Right lobe of liver (tissue), 6 donors: ENCODE results near the gene FER. TPM values are rescaled to one million over a fixed set of nuclear protein-coding genes. Genes with fewer than 3 reads are reported as not detected.
"Not testable (repeated sequence)": the region's sequence is repeated elsewhere in the genome, so short reads cannot be mapped to it uniquely, and the experiment has no call there.

Experiments
- ATAC-seq, 4 donors: fragments of 200-7000 bp; cut with Tn5 transposase; one replicate each; pipeline ENCODE4 v1.9.1; 2020; ENCODE audit warnings: mild to moderate bottlenecking in 4 of 4, moderate library complexity in 4 of 4
- DNase-seq, 3 donors: peaks; one replicate each; pipeline ENCODE4 v3.0.0-alpha.2; 2020
- H3K27ac ChIP-seq, 3 donors: fragments of 200-600 bp; one replicate each; pipeline ENCODE4 v1.8.0; 2022
- H3K27me3 ChIP-seq, 2 donors: fragments of 200-600 bp; one replicate each; pipeline ENCODE4 v1.8.0; 2022
- H3K36me3 ChIP-seq, 4 donors: fragments of 200-600 bp; sonication (generic) in 1 of 4; one replicate each; pipeline versions ENCODE4 v1.5.1 to v1.8.0; 2017 to 2022; ENCODE audit warnings: control low read depth in 1 of 4
- H3K4me1 ChIP-seq, 4 donors: fragments of 200-600 bp; sonication (generic) in 1 of 4; one replicate each; pipeline versions ENCODE4 v1.5.1 to v1.8.0; 2017 to 2022; ENCODE audit warnings: control low read depth in 1 of 4
- H3K4me3 ChIP-seq, 3 donors: fragments of 200-600 bp; one replicate each; pipeline ENCODE4 v1.8.0; 2022
- H3K9me3 ChIP-seq, 4 donors: fragments of 200-600 bp; sonication (generic) in 1 of 4; one replicate each; pipeline versions ENCODE4 v1.5.1 to v1.8.0; 2017 to 2022; ENCODE audit warnings: control low read depth in 1 of 4
- CTCF ChIP-seq, 4 donors: fragments of 200-600 bp in 3 of 4; fragments of 450-650 bp in 1 of 4; IDR thresholded peaks; one replicate each; pipeline versions ENCODE4 v1.5.1 to v1.8.0; 2016 to 2022; ENCODE audit warnings: antibody characterized with exemption in 4 of 4, mild to moderate bottlenecking in 2 of 4
- POLR2A ChIP-seq: fragments of 450-650 bp; IDR thresholded peaks from one replicate; pipeline ENCODE4 v1.6.1; 2017; ENCODE audit warnings: antibody characterized with exemption, mild to moderate bottlenecking
- WGBS: methylation state at CpG from one replicate; pipeline ENCODE4 v1.1.6; 2018; ENCODE audit warnings: low coverage, low lambda C conversion rate; ENCODE audit not compliant: insufficient coverage; ENCODE audit errors: missing lambda C conversion rate; 5-methylcytosine and 5-hydroxymethylcytosine counted together
- intact Hi-C, 2 donors: fragments of 100-400 bp; cut with DNase I; formaldehyde crosslinking; loops; one replicate each; pipeline versions ENCODE4 v1.11.2 to v1.14.1; 2022
- total RNA-seq, 6 experiments: library from RNA; depleted of rRNA in 2 of 6; stranded (reverse); fragments of >200 nt in 2 of 6; fragmentation: NEBNext Ultra II Directional in 3 of 6; extraction: Animal tissue kit (Norgen Biotek cat#: 25700) in 3 of 6; gene quantifications; one replicate each; pipeline versions ENCODE4 v1.1.0 to v1.2.4, GENCODE V29; 2016 to 2023
- donor health status: DM: no; HTN: yes; CAD: no.
- donor health status: DM: no; HTN: no; CAD: no.
- donor health status: DM: no; HTN: no; CAD: no.
- donor health status: DM: no; HTN: yes; CAD: no.
- donor health status: DM: no; HTN: yes; CAD: no.

The FER gene
- total RNA-seq, 6 experiments from 2014 or later, result 2.6 to 10.9 (median 5.0) TPM

- H3K9me3 ChIP-seq, result no peaks in the 10 kb centered on the region
- DNase-seq, result no peak
- H3K27ac ChIP-seq, result no peak overlapping the region
- no peaks in the 10 kb centered on the region for H3K27me3 ChIP-seq
- no peak overlapping the region for H3K4me3 ChIP-seq
- WGBS, result 82% methylated on average over 3 of the region's 3 CpGs
- intact Hi-C loops, result no loop called here
- TF ChIP-seq POLR2A (no peak), CTCF (IDR thresholded peaks at IDR 0.05) (no peak)
- no peaks in the 10 kb centered on the region for H3K36me3 ChIP-seq
- no peaks in the 10 kb centered on the region for H3K4me1 ChIP-seq
- no peak for ATAC-seq
Observed at GRCh38 chr5:108763222-108763916, 15.7 kb downstream of the FER start.

- no peak for DNase-seq
- intact Hi-C loops, result no loop called here
- TF ChIP-seq POLR2A (no peak), CTCF (IDR thresholded peaks at IDR 0.05) (no peak)
- H3K27ac ChIP-seq, result no peak overlapping the region
- no peaks in the 10 kb centered on the region for H3K27me3 ChIP-seq
- no peak for ATAC-seq
- H3K4me1 ChIP-seq, result no peaks in the 10 kb centered on the region
- H3K9me3 ChIP-seq, result no peaks in the 10 kb centered on the region
- H3K4me3 ChIP-seq, result no peak overlapping the region
- H3K36me3 ChIP-seq, result no peaks in the 10 kb centered on the region
Observed at GRCh38 chr5:108765647-108766046, 17.9 kb downstream of the FER start.

GRCh38 chr5:108766916-108767315 is 19.2 kb downstream of the FER start:
- H3K27ac ChIP-seq, DNase-seq, H3K36me3 ChIP-seq, ATAC-seq, H3K9me3 ChIP-seq, H3K27me3 ChIP-seq, intact Hi-C loops, H3K4me3 ChIP-seq, H3K4me1 ChIP-seq: not testable (repeated sequence)
- WGBS, result 97% methylated on average over 4 of the region's 5 CpGs

- H3K9me3 ChIP-seq, result no peaks in the 10 kb centered on the region
- H3K4me3 ChIP-seq, result no peak overlapping the region
- intact Hi-C loops, result no loop called here
- 38% methylated on average over 1 of the region's 1 CpG for WGBS
- TF ChIP-seq POLR2A, result no peak
- TF ChIP-seq CTCF (IDR thresholded peaks at IDR 0.05), result no peak
- no peaks in the 10 kb centered on the region for H3K27me3 ChIP-seq
- no peak overlapping the region for H3K27ac ChIP-seq
- no peaks in the 10 kb centered on the region for H3K4me1 ChIP-seq
- DNase-seq (no peak), ATAC-seq (no peak)
- no peaks in the 10 kb centered on the region for H3K36me3 ChIP-seq
Observed at GRCh38 chr5:108769352-108769751, 21.7 kb downstream of the FER start.

GRCh38 chr5:108772626-108773025 is 24.9 kb downstream of the FER start:
- Histone ChIP-seq H3K4me1 (no peaks in the 10 kb centered on the region), H3K27ac (no peak overlapping the region), H3K27me3 (no peaks in the 10 kb centered on the region), H3K9me3 (no peaks in the 10 kb centered on the region), H3K36me3 (no peaks in the 10 kb centered on the region), H3K4me3 (no peak overlapping the region)
- ATAC-seq (no peak), DNase-seq (no peak)
- 57% methylated on average over 1 of the region's 1 CpG for WGBS
- TF ChIP-seq CTCF (IDR thresholded peaks at IDR 0.05) (no peak), POLR2A (no peak)
- intact Hi-C loops, result no loop called here
